NCI-H1694 (cell line): ENCODE measurements around the gene FKBP6.
"Not testable (repeated sequence)": the region's sequence is repeated elsewhere in the genome, so short reads cannot be mapped to it uniquely, and the experiment has no call there.

Source experiments
- DNase-seq: peaks from one replicate; lab custom pipeline; 2025; lab: John Stamatoyannopoulos, UW

The FKBP6 gene

DNA sequence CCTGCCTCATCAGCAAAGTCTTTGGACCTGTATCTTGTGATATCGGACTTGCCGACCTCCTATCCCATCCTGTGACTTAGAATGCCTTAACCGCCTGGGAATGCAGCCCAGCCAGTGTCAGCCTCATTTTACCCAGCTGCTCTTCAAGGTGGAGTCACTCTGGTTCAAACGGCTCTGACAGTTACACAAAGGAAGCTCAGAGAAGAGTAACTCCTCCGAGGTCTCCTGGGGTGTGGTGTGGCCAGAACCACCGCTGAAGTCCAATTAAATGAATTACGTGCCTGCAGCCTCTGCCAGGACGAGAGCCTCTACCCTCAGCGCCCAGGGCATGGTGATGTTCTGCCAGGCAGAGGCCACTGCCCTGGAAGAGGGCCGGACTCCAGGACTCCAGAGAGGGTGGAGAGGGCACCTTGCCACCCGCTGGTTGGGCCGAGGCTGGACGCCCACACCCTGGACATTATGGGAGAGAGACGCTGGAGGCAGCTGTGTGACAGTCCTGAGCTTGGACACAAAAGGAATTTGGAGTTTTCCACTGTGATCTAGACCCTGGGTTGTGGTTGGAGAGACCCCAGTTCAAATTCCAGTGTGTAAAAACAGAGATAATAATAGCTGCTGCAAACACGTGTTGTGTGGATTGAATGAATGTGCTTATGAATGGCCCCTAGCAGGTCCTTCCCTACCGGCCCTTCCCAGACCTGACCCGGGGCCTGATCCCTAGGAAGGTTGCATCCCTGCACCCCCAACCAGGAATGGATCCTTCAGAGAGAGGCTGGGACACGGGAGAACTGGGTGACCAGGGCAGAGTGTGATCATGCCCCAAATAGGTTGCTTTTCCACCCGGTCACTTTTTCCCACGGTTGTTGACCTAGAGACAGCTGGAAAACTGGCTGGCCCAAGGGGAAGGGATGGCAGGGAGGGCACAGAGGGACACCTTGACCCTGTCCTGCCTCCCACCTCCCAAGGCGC is 67.9 kb downstream of the FKBP6 start:
- no peak for DNase-seq

GRCh38 chr7:73397521-73398281 is 69.7 kb downstream of the FKBP6 start:
- no peak for DNase-seq

GRCh38 chr7:73399185-73400050 is 71.5 kb downstream of the FKBP6 start:
- DNase-seq, result not testable (repeated sequence)

DNA sequence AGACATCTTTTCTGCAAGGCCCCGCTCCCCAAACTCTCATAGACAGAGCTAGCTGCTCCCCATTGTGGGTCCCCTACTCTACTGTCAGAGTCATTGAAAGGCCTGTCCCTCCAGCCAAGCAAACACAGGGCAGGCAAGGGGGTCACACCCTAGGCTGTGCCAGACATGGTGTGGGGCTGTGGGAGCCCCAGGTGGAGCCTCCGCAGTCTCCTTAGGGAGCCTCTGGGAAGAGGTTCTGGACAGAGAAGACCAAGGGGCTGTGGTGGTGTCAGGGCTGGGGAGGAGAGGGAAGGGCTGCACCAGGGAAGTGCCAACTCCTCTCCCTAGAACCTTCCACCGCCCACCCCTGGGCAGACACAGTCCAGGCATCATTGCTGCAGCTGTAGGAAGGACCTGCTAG is 76.9 kb downstream of the FKBP6 start:
- DNase-seq, result not testable (repeated sequence)
